Chondrocyte (in vitro differentiated cells): ENCODE measurements around the gene PRKAR2B. TPM values are rescaled to one million over a fixed set of nuclear protein-coding genes. Genes with fewer than 3 reads are reported as not detected.

Experiments
- DNase-seq: peaks from one replicate; pipeline ENCODE4 v3.0.0; 2021; ENCODE audit warnings: mixed read lengths, low spot score
- H3K27ac Mint-ChIP-seq: one replicate; pipeline ENCODE4 v1.8.0; 2021; ENCODE audit warnings: mild to moderate bottlenecking, moderate library complexity, mixed read lengths; ENCODE audit not compliant: unreplicated experiment
- H3K27me3 Mint-ChIP-seq: 2 replicates; pipeline ENCODE4 v1.8.0; 2021; ENCODE audit warnings: low read depth, mixed read lengths
- H3K36me3 Mint-ChIP-seq: 2 replicates; pipeline ENCODE4 v1.8.0; 2021; ENCODE audit warnings: low read depth, mixed read lengths
- H3K4me1 Mint-ChIP-seq: 2 replicates; pipeline ENCODE4 v1.8.0; 2021; ENCODE audit warnings: low read depth, mild to moderate bottlenecking, mixed read lengths
- H3K4me3 Mint-ChIP-seq: one replicate; pipeline ENCODE4 v1.8.0; 2021; ENCODE audit warnings: mild to moderate bottlenecking, moderate library complexity, mixed read lengths; ENCODE audit not compliant: unreplicated experiment
- H3K9me3 Mint-ChIP-seq: 2 replicates; pipeline ENCODE4 v1.8.0; 2021; ENCODE audit warnings: low read depth, mixed read lengths
- CTCF ChIP-seq: fragments of 200-600 bp; sonication (generic); IDR thresholded peaks from 2 replicates; pipeline ENCODE4 v1.5.0; 2021; ENCODE audit warnings: antibody characterized with exemption, mild to moderate bottlenecking, moderate library complexity
- total RNA-seq: library from RNA; stranded (reverse); gene quantifications from 3 replicates; pipeline ENCODE4 v1.2.1, GENCODE V29; 2021

Gene PRKAR2B
- total RNA-seq, 1 donor from 2014 or later = 0.87 TPM

DNA sequence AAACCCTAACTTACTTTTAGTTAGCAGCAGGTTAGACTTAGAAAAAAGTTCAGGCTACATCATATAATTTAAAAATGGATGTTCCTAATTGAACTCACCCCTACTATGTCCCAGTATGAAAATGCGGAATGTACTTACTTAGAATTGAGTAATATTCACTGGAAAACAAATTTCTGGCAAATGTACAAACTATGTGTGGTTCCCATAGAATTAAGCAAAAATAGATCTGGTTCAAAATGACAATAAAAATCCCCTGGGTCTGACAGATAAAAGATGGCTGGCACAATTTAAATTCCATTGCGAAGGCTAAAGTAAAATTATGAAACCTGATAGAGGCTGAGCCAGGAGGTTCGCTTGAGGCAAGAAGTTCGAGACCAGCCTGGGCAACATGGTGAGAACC lies 42.4 kb upstream of the PRKAR2B start:
- no peaks in the 10 kb centered on the region for H3K36me3 Mint-ChIP-seq
- TF ChIP-seq CTCF = no peak
- no peak overlapping the region for H3K4me3 Mint-ChIP-seq
- H3K27ac Mint-ChIP-seq = no peak overlapping the region
- H3K9me3 Mint-ChIP-seq = no peaks in the 10 kb centered on the region
- peaks cover 10% of the 10 kb centered on the region for H3K27me3 Mint-ChIP-seq
- DNase-seq = no peak
- H3K4me1 Mint-ChIP-seq = no peaks in the 10 kb centered on the region

- H3K27ac Mint-ChIP-seq = no peak overlapping the region
- H3K4me3 Mint-ChIP-seq = no peak overlapping the region
- DNase-seq = no peak
- no peak for TF ChIP-seq CTCF
- H3K9me3 Mint-ChIP-seq = no peaks in the 10 kb centered on the region
- H3K36me3 Mint-ChIP-seq = no peaks in the 10 kb centered on the region
- H3K4me1 Mint-ChIP-seq = peaks cover 3% of the 10 kb centered on the region
- peaks cover 9% of the 10 kb centered on the region for H3K27me3 Mint-ChIP-seq
These were observed 41.9 kb upstream of the PRKAR2B start for GRCh38 chr7:107002529-107002998.

DNA sequence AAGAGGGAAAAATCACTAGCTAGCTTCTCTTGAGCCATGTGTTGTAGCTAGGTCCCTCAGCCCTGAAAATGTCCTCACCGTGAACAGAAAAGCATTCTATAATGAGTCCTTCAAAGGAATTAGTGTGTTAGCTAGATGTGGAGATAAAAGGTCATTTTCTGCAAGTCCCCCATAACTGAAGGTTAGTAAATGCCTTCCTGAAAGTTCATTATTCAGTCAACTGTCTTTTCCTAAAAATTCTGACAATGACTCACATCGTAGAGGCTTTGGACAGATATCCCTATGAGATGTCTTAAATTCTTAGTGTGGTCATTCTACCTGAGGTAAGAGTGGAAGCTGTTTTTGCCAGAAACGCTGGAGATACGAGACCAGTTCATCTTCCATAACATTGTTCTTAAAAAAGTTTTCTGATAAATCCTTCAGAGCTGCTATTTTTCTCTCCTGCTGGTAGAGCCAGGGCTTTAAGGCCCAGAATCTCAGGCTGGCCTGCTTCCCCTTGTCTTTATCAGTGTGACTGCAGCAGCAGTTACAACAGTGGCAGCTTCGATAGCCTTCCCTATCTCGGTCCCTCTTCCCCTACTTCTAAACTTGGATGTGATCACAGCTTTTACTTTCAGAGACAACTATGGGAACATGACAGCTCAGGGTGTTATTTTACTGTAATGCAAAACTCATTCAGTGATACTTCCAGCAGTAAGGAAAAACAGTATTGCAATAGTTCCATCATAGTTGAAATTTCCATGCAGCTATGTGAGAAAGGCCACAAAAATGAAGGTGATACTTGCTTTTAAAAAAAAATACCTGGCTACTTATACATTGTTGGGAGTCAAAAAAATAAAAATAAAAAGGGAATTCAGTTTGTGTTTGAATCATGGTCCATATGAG lies 37.3 kb upstream of the PRKAR2B start:
- no peaks in the 10 kb centered on the region for H3K27me3 Mint-ChIP-seq
- DNase-seq = no peak
- peaks cover 3% of the 10 kb centered on the region for H3K4me1 Mint-ChIP-seq

DNA sequence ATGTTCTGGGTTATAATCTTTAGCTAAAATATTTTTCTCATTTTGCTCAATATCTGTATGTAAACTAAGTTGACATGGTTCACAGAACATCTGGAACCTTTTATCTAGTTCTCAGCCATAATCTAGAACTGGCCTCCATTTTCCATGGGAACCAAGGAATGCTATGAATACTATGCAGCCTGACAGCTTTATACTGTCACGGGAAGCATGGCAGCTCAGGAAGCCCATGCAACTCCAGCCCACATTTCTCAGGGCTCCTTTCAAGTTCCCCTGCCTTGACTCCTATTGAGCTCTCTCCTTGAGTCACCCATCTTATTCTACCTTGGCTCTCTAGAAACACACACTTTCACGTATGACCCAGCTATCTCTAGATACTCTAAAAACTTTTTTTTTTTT lies 36.6 kb upstream of the PRKAR2B start:
- Mint-ChIP-seq H3K36me3 (no peaks in the 10 kb centered on the region), H3K27me3 (no peaks in the 10 kb centered on the region), H3K27ac (no peak overlapping the region), H3K4me1 (peaks cover 3% of the 10 kb centered on the region), H3K4me3 (no peak overlapping the region), H3K9me3 (no peaks in the 10 kb centered on the region)
- DNase-seq = no peak
- TF ChIP-seq CTCF = no peak

More for the DNA sequence above, 37.3 kb upstream of the PRKAR2B start:
- TF ChIP-seq CTCF = no peak
- H3K4me3 Mint-ChIP-seq = no peak overlapping the region
- H3K36me3 Mint-ChIP-seq = no peaks in the 10 kb centered on the region
- no peak overlapping the region for H3K27ac Mint-ChIP-seq
- no peaks in the 10 kb centered on the region for H3K9me3 Mint-ChIP-seq

DNA sequence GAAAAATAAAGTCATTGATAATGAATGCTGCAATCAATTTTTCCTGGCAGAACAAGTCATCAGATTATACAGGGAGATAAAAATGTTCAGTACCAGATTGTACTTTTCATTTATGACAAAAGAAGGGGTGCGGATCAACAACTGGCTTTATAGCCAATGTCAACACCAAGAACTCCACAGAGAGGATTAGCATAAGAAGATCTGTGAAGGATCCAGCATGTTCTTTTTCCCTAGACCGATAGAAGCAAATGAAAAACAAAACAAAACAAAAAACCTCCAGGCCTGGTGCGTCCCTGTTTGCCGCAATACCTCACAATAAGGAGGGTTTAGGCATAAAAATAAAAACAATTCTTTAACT lies 34.7 kb upstream of the PRKAR2B start:
- no peaks in the 10 kb centered on the region for H3K36me3 Mint-ChIP-seq
- no peak overlapping the region for H3K4me3 Mint-ChIP-seq
- no peak for DNase-seq
- H3K27me3 Mint-ChIP-seq = no peaks in the 10 kb centered on the region
- TF ChIP-seq CTCF = no peak
- peaks cover 3% of the 10 kb centered on the region for H3K4me1 Mint-ChIP-seq
- no peaks in the 10 kb centered on the region for H3K9me3 Mint-ChIP-seq
- no peak overlapping the region for H3K27ac Mint-ChIP-seq
